Measurements from ENCODE around the gene GNB3. TPM values are rescaled to one million over a fixed set of nuclear protein-coding genes. Genes with fewer than 3 reads are reported as not detected.

The GNB3 gene
- total RNA-seq, 1 experiment from 2014 or later: 14.0 TPM

GRCh38 chr12:6807170-6807569 lies 33.6 kb upstream of the GNB3 start:
- peaks cover 18% of the 10 kb centered on the region for H3K4me1 Mint-ChIP-seq
- POLR2A ChIA-PET: no interaction called here
- peaks cover 3% of the 10 kb centered on the region for H3K36me3 Mint-ChIP-seq
- TF ChIP-seq NR3C1 (CRISPR knock-in tag; conservative IDR thresholded peaks at IDR 0.05; ENCODE audit: low read depth) (no peak), CBFB (CRISPR knock-in tag; IDR thresholded peaks at IDR 0.05; ENCODE audit: low read depth) (no peak), E2F4 (CRISPR knock-in tag; IDR thresholded peaks at IDR 0.05; ENCODE audit: borderline replicate concordance, low read depth) (no peak)
- DNase-seq (ENCODE audit: low spot score): no peak
- H3K4me3 Mint-ChIP-seq: no peak overlapping the region
- H3K27ac Mint-ChIP-seq: no peak overlapping the region
- ATAC-seq: no peak
- H3K9me3 Mint-ChIP-seq: peaks cover 4% of the 10 kb centered on the region
- peaks cover 32% of the 10 kb centered on the region for H3K27me3 Mint-ChIP-seq (ENCODE audit: low read depth)
- CTCF ChIA-PET: interaction anchor here (0.6 kb wide), 2 partner anchors 14 to 19 kb away, joined by 3 to 4 read pairs; no protein-coding TSS in a partner anchor

GRCh38 chr12:6809056-6809455 lies 31.7 kb upstream of the GNB3 start:
- POLR2A ChIA-PET: interaction anchor here (0.6 to 1.0 kb wide), 2 partner anchors 85 to 178 kb away, joined by 3 to 4 read pairs; no protein-coding TSS in a partner anchor
- Mint-ChIP-seq H3K27me3 (ENCODE audit: low read depth) (peaks cover 38% of the 10 kb centered on the region), H3K36me3 (peaks cover 2% of the 10 kb centered on the region), H3K9me3 (peaks cover 3% of the 10 kb centered on the region), H3K4me1 (peaks cover 18% of the 10 kb centered on the region), H3K4me3 (no peak overlapping the region), H3K27ac (peak overlapping the region; percentile 11; the same call in 1 of the 2 replicates)
- no peak for TF ChIP-seq GTF2I (CRISPR knock-in tag; conservative IDR thresholded peaks at IDR 0.05)
- TF ChIP-seq NFE2L1 (CRISPR knock-in tag; IDR thresholded peaks at IDR 0.05): no peak
- no peak for TF ChIP-seq ZBTB21 (CRISPR knock-in tag; IDR thresholded peaks at IDR 0.05; ENCODE audit: borderline replicate concordance)
- no peak for TF ChIP-seq ZBTB43 (CRISPR knock-in tag; IDR thresholded peaks at IDR 0.05)
- no peak for TF ChIP-seq NR3C1 (CRISPR knock-in tag; conservative IDR thresholded peaks at IDR 0.05; ENCODE audit: low read depth)
- no peak for TF ChIP-seq ZNF263 (CRISPR knock-in tag; IDR thresholded peaks at IDR 0.05; ENCODE audit: low read depth)
- no peak for TF ChIP-seq PRDM15 (CRISPR knock-in tag; IDR thresholded peaks at IDR 0.05)
- no peak for TF ChIP-seq E2F5 (CRISPR knock-in tag; IDR thresholded peaks at IDR 0.05)
- no peak for TF ChIP-seq SMAD4 (CRISPR knock-in tag; IDR thresholded peaks at IDR 0.05)
- TF ChIP-seq ETV6 (CRISPR knock-in tag; IDR thresholded peaks at IDR 0.05): no peak
- TF ChIP-seq ZNF416 (CRISPR knock-in tag; IDR thresholded peaks at IDR 0.05): no peak
- TF ChIP-seq JAZF1 (CRISPR knock-in tag; IDR thresholded peaks at IDR 0.05): no peak
- TF ChIP-seq FOXP4 (CRISPR knock-in tag; IDR thresholded peaks at IDR 0.05): no peak
- no peak for TF ChIP-seq KAT7 (CRISPR knock-in tag; IDR thresholded peaks at IDR 0.05; ENCODE audit: borderline replicate concordance)
- no peak for DNase-seq (ENCODE audit: low spot score)
- no peak for ATAC-seq
- CTCF ChIA-PET: interaction anchor here (1.5 to 3.0 kb wide), 3 partner anchors 12 to 43 kb away, joined by 3 to 14 read pairs (median 7); partner anchors contain the start of gene PTMS

All from WTC11 (cell line).